NCI-H82 treated with DMSO at 0.1 percent for 48 hours (cell line): ENCODE measurements around the gene RBM18.

ENCODE experiments used
- DNase-seq: peaks from one replicate; lab custom pipeline; 2025; ENCODE audit not compliant: unreplicated experiment; lab: John Stamatoyannopoulos, UW

The RBM18 gene

DNA sequence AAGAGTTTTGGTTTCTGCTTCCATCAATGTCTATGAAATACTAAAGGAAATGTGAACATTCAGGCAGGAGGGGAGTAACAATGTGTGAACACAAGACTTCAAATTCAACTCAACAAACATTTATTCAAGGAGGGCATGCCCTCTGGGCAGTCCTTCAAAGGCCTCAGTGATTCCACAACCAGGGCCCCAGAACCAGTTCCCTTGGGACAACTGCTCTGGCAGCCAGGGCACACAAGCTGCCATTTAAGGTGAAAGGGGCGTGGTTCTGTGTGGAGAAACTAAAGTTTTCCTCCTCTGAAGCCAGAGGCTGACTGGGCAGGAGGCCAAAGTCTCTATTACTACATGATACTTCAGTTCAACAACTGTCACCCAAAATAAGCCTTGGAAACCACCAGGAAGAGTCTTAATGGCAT lies 3.2 kb downstream of the RBM18 start:
- DNase-seq, result no peak

GRCh38 chr9:122258886-122259415 lies 5.7 kb downstream of the RBM18 start:
- DNase-seq, result no peak

DNA sequence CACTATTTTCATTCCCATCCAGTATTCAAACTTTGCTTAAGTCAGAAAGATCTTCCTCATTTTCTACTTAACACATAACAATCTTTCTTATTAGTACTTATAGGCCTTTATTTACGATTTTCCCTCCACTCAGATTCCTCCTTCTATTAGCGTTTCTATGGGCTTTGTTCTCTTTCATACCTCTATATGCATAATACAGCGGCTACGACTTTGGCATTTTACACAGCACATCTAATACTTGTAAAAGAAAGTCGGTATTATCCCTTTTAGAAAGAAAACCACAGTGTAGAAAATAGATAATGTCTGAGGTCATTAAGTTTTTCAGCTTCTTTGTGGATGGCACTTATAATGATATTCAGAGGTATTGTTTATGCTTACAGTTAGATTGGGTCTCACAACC lies 8.4 kb downstream of the RBM18 start:
- DNase-seq, result no peak

DNA sequence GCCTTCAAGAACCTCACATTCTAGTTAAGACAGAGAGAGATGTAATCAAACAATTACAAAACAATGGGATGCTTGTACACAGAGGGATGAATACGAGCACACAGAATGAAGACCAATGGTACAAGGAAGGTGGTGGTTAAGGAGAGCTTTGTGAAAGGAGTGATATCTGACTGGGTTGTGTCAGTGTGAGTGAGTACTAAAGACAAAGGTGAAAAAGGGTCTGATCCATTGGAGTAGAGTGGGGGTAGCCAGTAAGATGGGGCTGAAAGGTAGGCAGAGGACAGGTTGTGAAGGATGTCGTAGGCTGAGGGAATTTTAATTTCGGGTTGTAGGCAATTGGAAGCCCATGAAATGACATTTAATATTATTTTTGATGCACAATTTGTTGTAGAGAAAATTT lies 9.9 kb downstream of the RBM18 start:
- no peak for DNase-seq

DNA sequence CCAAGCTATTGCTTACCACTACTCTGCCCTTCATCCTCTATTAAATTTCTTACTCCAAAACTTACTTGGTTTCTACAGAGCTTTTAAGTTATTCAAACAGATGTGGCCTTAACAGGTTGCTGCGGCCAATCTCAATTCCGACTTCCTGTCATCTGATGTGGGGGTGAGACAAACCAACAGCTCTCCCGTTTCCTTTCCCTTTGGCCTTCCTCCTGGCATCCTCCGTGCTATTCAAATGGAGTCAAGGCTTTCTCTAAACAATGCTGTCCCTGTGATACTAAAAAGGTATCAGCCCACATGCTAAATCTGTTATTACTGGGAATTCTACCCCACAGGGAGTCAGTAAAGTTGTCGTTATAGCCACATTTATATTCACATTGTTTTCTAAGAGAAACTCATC lies 11.8 kb downstream of the RBM18 start:
- no peak for DNase-seq

GRCh38 chr9:122251351-122251750 lies 13.3 kb downstream of the RBM18 start:
- DNase-seq, result no peak

GRCh38 chr9:122248448-122248865 lies 16.2 kb downstream of the RBM18 start:
- no peak for DNase-seq

GRCh38 chr9:122246666-122247065 lies 18.0 kb downstream of the RBM18 start:
- no peak for DNase-seq

- no peak for DNase-seq
Measured at GRCh38 chr9:122244349-122244748, 20.3 kb downstream of the RBM18 start.

GRCh38 chr9:122239722-122240121 lies 24.9 kb downstream of the RBM18 start:
- no peak for DNase-seq

- DNase-seq, result no peak
Measured at GRCh38 chr9:122236681-122237080, 28.0 kb downstream of the RBM18 start.

DNA sequence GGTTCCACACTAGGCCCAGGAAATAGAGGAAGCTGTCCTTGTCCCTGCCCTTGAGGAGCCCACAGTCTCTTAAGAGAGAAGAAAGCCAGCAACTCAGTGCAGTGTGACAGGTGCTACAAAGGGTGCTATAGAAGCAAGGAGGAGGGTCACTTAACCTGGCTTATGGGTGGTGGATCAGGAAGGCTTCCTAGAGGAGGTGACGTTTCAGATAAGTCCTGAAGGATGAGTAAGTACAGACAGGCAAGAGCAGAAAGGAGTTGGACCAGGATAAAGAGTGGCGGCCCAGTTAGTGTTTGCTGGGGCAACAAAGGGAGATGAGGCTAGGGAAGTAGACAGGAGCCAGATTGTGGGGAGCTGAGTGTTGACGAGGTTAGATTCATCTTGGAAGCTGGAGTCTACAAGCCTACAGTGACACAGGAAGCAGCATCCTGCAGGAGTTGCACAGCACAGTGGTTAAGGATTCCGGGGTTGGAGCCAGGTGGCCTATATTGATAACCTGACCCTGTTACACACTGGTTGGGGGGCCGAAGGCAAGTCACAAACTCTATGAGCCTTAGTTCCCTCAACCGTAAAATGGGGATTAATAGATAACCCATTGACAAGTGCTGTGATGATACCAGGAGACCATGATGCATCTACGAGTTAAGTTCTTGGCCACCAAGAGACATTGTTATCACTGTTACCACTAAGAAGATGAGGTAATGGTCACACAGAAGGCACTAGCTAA lies 30.5 kb downstream of the RBM18 start:
- DNase-seq, result no peak

- no peak for DNase-seq
Measured at GRCh38 chr9:122232796-122233306, 31.8 kb downstream of the RBM18 start.

GRCh38 chr9:122229485-122229837 lies 35.2 kb downstream of the RBM18 start:
- DNase-seq, result no peak

DNA sequence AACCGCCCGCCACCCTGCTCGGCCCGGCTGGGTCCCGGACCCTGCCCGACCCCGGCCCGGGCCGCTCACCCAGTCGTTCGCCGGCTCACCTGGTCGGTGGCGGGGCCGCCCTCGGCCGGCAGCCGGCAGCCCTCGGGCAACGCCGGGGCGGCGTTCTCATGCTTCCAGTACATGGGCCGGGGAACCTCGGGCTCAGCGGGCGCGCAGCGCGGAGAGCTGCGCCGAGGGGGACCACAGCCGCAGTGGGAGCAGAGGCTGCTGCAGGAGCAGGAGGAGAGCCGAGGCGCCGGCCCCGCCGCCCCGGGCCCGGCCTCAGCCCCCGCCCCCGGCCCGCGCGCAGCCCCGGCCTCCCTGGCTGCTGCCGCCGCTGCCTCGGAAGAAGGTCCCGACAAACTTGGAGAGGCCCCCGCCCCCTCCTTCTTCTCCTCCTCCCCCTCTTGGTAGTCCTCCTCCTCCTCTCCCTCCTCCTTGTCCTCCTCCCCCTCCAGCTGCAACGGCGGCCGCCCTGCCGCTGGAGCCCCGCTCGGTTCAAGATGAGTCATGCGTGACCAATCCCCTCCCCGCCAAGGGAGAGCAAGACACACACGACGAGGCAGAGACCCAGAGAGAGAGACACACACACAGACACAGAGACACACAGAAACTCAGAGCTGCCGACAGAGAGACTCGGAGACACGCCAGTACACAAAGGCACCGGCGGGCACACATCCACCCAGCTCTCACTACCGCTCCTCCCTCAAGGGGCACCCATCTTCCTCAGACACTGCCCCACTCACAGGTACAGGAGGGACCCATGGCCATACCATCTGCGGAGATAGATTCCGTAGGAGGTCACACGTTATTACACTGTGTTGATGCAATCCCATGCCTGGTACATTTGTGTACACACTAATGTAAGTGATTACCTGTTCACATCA lies 35.8 kb downstream of the RBM18 start, which contains the start of gene LHX6:
LHX6 (minus strand) TSS at position 390 of the 917 bp plus-strand sequence; CDS start at position 173, 217 bp downstream.
- DNase-seq, result no peak

DNA sequence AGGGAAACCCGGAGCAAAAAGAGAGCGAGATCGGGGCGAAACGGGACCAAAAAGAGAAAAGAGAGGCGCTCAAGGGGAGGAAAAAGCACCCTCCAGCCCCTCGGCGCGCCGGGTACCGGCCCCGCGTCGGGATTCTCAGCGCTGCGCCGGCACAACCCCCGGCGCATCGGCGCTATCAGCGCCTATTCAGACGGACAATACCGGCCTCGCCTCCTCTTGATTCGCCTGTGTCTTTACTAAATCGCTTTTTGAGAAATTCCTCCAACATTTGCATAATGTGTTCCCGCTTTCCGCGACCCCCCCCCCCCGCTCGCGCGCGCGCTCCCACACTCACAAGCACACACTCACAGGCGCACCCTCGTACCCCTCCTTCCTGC lies 36.5 kb downstream of the RBM18 start:
- no peak for DNase-seq

- DNase-seq, result no peak
Measured at GRCh38 chr9:122227575-122227900, 37.1 kb downstream of the RBM18 start.

- DNase-seq, result no peak
Measured at GRCh38 chr9:122226758-122227574, 37.7 kb downstream of the RBM18 start.

DNA sequence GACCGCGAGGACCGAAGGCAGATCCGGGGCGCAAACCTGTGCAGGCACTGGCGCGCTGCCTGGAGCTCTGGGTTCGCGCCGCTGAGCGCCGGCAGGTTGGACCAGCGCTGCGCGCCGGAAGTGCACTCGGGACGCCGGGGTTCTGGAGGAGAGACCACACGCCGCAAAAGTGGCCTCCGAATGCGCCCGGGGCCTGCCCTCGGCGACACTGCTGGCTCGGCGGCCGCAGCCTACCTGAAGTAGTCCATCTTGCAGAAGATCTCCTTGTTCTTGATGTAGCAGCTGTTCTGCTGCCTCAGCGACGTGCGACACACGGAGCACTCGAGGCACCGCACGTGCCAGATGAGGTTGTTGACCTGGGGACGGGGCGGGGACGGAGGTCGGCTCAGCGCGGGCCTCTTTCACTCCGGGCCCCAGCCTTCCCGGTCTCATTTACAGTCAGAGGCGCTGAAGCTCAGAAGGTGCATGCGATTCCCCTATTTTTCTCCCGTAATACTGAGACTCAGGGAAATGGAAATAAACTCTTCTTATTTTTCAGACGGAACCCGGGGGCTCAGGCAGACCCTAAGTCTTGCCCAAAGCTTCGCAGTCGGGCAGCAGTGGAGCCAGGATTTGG lies 38.4 kb downstream of the RBM18 start:
- DNase-seq, result no peak

GRCh38 chr9:122225312-122226141 lies 39.1 kb downstream of the RBM18 start:
- no peak for DNase-seq
